Skeletal muscle tissue (tissue), 4 donors: ENCODE data around the gene GLCCI1. TPM values are rescaled to one million over a fixed set of nuclear protein-coding genes. Genes with fewer than 3 reads are reported as not detected.
"Not testable (repeated sequence)": the region's sequence is repeated elsewhere in the genome, so short reads cannot be mapped to it uniquely, and the experiment has no call there.

Source experiments
- H3K27ac ChIP-seq: one replicate; pipeline ENCODE4 v1.7.0; 2013; ENCODE audit warnings: mild to moderate bottlenecking, low read depth, low read length, inconsistent platforms
- H3K27me3 ChIP-seq, 3 donors: one replicate each; pipeline ENCODE4 v1.7.0; 2013; ENCODE audit warnings: low read length in 3 of 3; ENCODE audit not compliant: control insufficient read depth in 3 of 3, insufficient read depth in 3 of 3
- H3K36me3 ChIP-seq, 3 donors: one replicate each; pipeline ENCODE4 v1.7.0; 2013; ENCODE audit warnings: low read length in 3 of 3; ENCODE audit not compliant: control insufficient read depth in 3 of 3, insufficient read depth in 3 of 3
- H3K4me1 ChIP-seq, 3 donors: one replicate each; pipeline ENCODE4 v1.7.0; 2013; ENCODE audit warnings: low read length in 3 of 3, mild to moderate bottlenecking in 3 of 3; ENCODE audit not compliant: control insufficient read depth in 3 of 3, insufficient read depth in 3 of 3
- H3K4me3 ChIP-seq, 3 donors: one replicate each; pipeline ENCODE4 v1.7.0; 2013; ENCODE audit warnings: low read length in 3 of 3
- H3K9ac ChIP-seq, 3 donors: one replicate each; pipeline ENCODE4 v1.7.0; 2013; ENCODE audit warnings: low read length in 3 of 3, mild to moderate bottlenecking in 3 of 3, moderate library complexity in 2 of 3, low read depth in 1 of 3
- H3K9me3 ChIP-seq, 3 donors: one replicate each; pipeline ENCODE4 v1.7.0; 2013; ENCODE audit warnings: low read length in 3 of 3; ENCODE audit not compliant: control insufficient read depth in 3 of 3
- total RNA-seq: library from RNA; depleted of rRNA; stranded (reverse); fragments of >200 nt; gene quantifications from one replicate; pipeline ENCODE4 v1.2.3, GENCODE V29; 2014
- donor health status: Osteomylitis.

The GLCCI1 gene
- total RNA-seq, 1 donor from 2014 or later = 15.1 TPM

DNA sequence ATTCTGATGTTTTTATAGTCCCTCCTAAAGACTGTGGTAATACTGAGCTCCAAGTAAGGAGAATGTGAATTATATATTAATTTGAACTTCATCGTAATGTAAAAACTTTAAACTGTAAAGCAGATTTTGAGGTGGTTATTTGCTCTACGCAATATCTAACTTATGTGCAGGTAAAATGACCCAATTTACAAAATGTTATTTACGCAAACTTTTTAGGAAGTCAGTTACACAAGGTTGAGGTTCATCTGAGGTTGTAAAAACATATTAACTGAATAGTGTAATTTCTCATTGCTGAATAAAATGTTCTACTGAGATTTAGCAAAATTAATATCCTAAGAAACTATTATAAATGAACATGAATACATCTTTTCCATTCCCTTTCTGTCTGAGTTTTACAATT, 15.8 kb downstream of the GLCCI1 start:
- H3K9ac ChIP-seq = no peak overlapping the region
- H3K27me3 ChIP-seq = no peaks in the 10 kb centered on the region
- no peak overlapping the region for H3K27ac ChIP-seq
- no peaks in the 10 kb centered on the region for H3K9me3 ChIP-seq
- peaks cover 0 to 5% (median 3%) of the 10 kb centered on the region in 3 donors for H3K4me1 ChIP-seq
- no peak overlapping the region for H3K4me3 ChIP-seq
- H3K36me3 ChIP-seq = no peaks in the 10 kb centered on the region

DNA sequence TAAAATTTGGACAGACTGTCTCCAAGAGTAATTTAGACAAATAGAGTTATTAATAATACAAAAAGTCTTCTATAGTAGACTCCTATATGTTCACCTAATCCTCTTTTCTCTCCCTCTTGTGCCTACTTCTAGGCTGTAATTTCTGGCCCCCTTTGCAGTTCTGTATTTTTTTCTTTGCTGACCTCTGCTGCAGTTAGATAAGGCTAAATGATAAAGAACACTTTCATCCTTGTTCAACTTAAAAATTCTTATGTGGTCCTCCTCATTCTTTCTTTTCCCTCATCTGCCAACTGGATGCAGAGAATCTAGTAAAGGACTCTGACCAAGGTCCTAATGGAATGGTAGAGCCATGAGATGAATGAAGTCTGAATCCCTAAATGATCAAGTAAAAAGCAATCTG, 20.1 kb downstream of the GLCCI1 start:
- H3K4me3 ChIP-seq = no peak overlapping the region
- no peaks in the 10 kb centered on the region for H3K27me3 ChIP-seq
- no peak overlapping the region for H3K27ac ChIP-seq
- no peak overlapping the region for H3K9ac ChIP-seq
- no peaks in the 10 kb centered on the region for H3K36me3 ChIP-seq
- peaks cover 0 to 3% (median 0%) of the 10 kb centered on the region in 3 donors for H3K9me3 ChIP-seq
- H3K4me1 ChIP-seq = peaks cover 0 to 5% (median 4%) of the 10 kb centered on the region in 3 donors

DNA sequence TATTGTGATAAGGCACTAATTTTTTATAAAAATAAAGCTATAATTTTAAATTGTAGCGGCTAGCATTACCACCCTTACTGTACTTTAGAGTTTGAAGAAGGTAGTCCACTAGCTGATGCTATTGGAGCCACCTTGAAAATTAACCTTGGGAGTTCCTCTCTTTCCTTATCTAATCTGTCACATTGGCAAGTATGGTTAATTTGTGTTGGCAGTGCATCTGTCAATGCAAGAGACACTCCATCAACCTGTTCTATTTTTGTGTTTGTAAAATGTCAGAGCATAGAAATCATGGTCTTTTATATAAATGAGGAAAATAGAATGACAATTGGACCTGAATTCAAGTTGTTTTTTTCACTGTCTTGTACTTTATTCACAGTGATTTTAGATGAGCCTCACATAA, 20.5 kb downstream of the GLCCI1 start:
- Histone ChIP-seq H3K9me3 (peaks cover 0 to 3% (median 0%) of the 10 kb centered on the region in 3 donors), H3K9ac (no peak overlapping the region), H3K27ac (no peak overlapping the region), H3K4me1 (peaks cover 0 to 5% (median 4%) of the 10 kb centered on the region in 3 donors), H3K4me3 (peak overlapping the region in 1 of 3 donors; percentile 8), H3K36me3 (no peaks in the 10 kb centered on the region), H3K27me3 (no peaks in the 10 kb centered on the region)

DNA sequence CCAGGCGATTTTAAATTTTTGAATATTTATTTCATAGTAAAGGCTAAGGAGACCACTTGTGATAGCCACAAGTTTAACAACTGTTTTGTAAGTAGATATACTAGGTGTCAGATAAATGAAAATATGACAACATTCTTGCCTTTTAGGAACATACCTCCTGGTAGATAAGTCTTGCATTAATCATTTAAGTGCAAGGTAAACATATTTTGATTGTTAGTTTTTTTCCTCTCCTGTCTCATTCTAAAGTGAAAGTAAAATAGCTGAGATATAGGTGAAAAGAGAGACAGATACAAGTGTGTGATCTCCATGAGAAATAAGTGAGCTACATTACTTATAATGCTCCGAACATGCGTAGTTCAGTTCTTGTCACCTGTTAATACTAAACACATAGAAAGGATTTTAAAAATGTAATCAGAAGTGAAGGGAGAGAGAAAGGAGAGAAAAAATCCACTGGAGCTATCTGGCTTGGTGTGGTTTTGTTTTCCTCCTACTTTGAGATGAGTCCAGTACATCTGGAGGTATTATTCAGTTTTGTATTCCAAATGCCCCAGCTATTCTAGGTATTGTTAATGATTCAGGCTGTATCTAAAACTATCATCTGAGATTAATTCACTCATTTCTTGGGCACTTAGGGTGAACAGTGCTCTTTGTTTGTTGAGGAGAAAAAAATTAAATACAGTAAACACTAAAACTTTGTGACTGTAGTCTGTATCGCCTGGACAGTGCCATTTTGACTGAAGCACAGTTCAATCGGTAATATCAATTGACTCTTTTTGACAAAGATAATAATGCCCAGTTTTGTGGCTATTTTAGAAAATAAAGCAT, 21.2 kb downstream of the GLCCI1 start:
- H3K4me1 ChIP-seq = peaks cover 0 to 5% (median 4%) of the 10 kb centered on the region in 3 donors
- H3K9me3 ChIP-seq = peaks cover 0 to 3% (median 0%) of the 10 kb centered on the region in 3 donors
- H3K27me3 ChIP-seq = no peaks in the 10 kb centered on the region
- H3K27ac ChIP-seq = no peak overlapping the region
- no peaks in the 10 kb centered on the region for H3K36me3 ChIP-seq
- H3K4me3 ChIP-seq = peak overlapping the region in 1 of 3 donors; percentile 8
- no peak overlapping the region for H3K9ac ChIP-seq

DNA sequence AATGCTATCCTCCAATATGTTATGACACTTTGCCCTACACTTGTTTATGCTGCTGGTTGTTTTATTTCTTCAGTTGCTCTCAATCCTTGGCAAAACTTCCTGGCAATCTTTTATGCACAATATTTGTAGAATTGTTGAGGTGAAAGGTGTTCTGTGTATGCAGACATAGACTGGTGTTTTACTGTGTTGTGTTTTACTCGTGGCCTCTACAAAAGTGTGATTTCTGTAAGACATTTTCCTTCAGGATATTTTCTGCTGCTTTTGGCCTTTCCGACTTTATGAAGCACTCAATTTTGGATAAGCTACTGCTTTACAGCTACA, 21.8 kb downstream of the GLCCI1 start:
- Histone ChIP-seq H3K4me3 (no peak overlapping the region), H3K9ac (no peak overlapping the region), H3K9me3 (peaks cover 0 to 3% (median 1%) of the 10 kb centered on the region in 3 donors), H3K27ac (no peak overlapping the region), H3K4me1 (peaks cover 0 to 5% (median 4%) of the 10 kb centered on the region in 3 donors), H3K27me3 (no peaks in the 10 kb centered on the region), H3K36me3 (no peaks in the 10 kb centered on the region)

DNA sequence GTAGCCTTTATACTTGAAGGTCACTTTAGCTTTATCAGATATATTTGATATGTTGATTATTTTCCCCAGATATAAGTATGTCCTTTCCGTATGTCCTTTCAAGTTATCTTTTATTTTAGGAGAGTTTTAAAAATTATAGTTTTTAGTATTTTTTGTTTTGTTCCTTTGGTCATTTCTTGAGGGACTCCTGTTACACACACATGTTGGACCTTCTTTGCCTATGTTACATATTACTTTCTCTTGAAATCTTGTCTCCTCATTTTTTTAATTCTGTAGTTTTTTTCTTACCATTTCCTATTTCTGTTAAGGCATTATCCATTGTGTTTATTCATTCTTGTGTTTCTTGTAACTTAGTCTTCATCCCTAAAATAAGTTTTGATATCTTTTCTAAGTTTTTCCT, 23.9 kb downstream of the GLCCI1 start:
- Histone ChIP-seq H3K27me3 (no peaks in the 10 kb centered on the region), H3K4me1 (peaks cover 0 to 5% (median 4%) of the 10 kb centered on the region in 3 donors), H3K36me3 (no peaks in the 10 kb centered on the region), H3K9ac (no peak overlapping the region), H3K4me3 (no peak overlapping the region), H3K9me3 (peaks cover 0 to 3% (median 1%) of the 10 kb centered on the region in 3 donors), H3K27ac (no peak overlapping the region)

DNA sequence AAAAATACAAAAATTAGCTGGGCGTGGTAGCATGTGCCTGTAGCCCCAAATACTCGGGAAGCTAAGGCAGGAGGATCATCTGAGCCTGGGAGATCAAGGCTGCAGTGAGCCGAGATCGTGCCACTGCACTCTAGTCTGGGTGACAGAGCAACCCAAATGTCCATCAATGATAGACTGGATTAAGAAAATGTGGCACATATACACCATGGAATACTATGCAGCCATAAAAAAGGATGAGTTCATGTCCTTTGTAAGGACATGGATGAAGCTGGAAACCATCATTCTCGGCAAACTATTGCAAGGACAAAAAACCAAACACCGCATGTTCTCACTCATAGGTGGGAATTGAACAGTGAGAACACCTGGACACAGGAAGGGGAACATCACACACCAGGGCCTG, 26.8 kb downstream of the GLCCI1 start:
- H3K36me3 ChIP-seq, H3K27ac ChIP-seq, H3K4me1 ChIP-seq, H3K4me3 ChIP-seq, H3K9ac ChIP-seq, H3K9me3 ChIP-seq, H3K27me3 ChIP-seq: not testable (repeated sequence)

DNA sequence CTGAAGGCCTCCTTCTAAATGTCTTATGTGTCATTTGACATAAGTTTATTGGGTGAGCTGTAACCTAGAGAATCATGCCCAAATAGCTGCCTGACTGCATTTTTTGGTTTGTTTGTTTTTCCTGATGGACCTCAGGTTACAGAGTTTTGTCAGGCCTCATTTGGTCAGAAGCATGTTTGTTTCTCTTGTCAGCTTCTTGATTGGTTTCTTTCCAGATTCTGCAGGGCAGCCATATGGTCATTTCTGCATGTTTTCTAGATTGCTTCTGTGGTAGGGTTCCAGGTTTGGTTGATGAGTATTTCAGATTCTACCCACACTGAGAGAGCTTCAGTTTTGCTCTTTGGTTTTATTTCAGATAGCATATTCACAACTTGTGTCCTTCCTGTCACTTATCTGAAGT, 28.0 kb downstream of the GLCCI1 start:
- H3K4me3 ChIP-seq = no peak overlapping the region
- H3K9ac ChIP-seq = no peak overlapping the region
- H3K9me3 ChIP-seq = peaks cover 0 to 3% (median 1%) of the 10 kb centered on the region in 3 donors

DNA sequence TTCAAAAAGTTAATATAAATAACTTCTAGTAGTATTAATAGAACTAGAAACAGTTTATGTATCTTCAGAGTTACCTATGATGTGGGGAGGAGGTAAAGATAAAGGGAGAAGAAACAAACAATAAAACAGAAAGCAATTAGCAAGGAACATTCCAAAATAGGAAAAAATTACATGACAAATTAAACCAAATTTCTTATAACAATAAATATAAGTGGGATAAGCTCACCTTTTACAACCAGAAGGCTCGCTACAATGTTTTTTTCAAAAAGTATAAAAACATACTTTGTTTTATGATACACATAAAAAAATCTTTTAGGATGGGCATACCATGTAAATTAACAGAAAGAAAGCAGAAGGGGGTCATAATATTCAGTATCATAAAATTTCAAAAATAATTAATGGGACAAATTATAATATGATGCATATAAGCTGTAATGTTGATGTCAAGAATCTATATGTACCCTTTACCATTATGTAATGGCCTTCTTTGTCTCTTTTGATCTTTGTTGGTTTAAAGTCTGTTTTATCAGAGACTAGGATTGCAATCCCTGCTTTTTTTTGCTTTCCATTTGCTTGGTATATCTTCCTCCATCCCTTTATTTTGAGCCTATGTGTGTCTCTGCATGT, 31.8 kb downstream of the GLCCI1 start:
- Histone ChIP-seq H3K4me3 (no peak overlapping the region), H3K4me1 (no peaks in the 10 kb centered on the region), H3K9ac (no peak overlapping the region), H3K9me3 (no peaks in the 10 kb centered on the region), H3K27ac (no peak overlapping the region), H3K36me3 (no peaks in the 10 kb centered on the region), H3K27me3 (no peaks in the 10 kb centered on the region)

More for the DNA sequence above, 28.0 kb downstream of the GLCCI1 start:
- H3K36me3 ChIP-seq = no peaks in the 10 kb centered on the region
- H3K27ac ChIP-seq = no peak overlapping the region
- no peaks in the 10 kb centered on the region for H3K4me1 ChIP-seq
- H3K27me3 ChIP-seq = no peaks in the 10 kb centered on the region

DNA sequence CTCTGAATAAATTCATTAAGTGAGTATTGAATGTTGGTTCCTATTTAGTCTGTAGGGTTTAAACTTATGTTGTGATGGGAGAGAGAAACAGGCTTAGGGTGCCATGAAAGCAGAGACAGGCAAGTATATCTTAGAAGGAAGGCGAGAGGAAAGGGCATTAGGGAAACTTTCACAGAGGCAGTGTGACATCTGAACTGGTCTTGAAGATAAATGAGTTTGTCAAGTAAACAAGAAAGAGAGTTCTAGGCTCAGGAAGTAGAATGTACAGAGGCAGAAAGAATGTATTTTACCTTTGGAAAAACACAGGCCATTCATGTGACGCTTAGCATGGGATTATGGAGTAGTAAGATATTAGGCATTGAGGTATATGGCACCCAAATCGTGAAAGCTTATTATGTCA, 34.5 kb downstream of the GLCCI1 start:
- H3K4me3 ChIP-seq = no peak overlapping the region
- H3K9ac ChIP-seq = no peak overlapping the region

More for the DNA sequence above, 34.5 kb downstream of the GLCCI1 start:
- Histone ChIP-seq H3K9me3 (no peaks in the 10 kb centered on the region), H3K27me3 (no peaks in the 10 kb centered on the region), H3K27ac (no peak overlapping the region), H3K4me1 (no peaks in the 10 kb centered on the region), H3K36me3 (peaks cover 7 to 8% (median 8%) of the 10 kb centered on the region in 3 donors)
